Stimulated activated CD8-positive, alpha-beta memory T cell treated with anti-CD3 and anti-CD28 coated beads, Interleukin-4, amount 100 ng/mL, for 24 hours (primary cell): ENCODE results near the gene CCR5AS.
"Not testable (repeated sequence)": the region's sequence is repeated elsewhere in the genome, so short reads cannot be mapped to it uniquely, and the experiment has no call there.

Source experiments
- DNase-seq: peaks from one replicate; pipeline ENCODE4 v3.0.0-alpha.2; 2020; ENCODE audit warnings: low read depth

The CCR5AS gene

GRCh38 chr3:46356276-46356675, 50.6 kb downstream of the CCR5AS start:
- DNase-seq, result no peak

- DNase-seq, result no peak
Measured at GRCh38 chr3:46354984-46355383, 51.9 kb downstream of the CCR5AS start.

- DNase-seq, result no peak
Measured at GRCh38 chr3:46354478-46354877, 52.4 kb downstream of the CCR5AS start.

GRCh38 chr3:46353647-46354410, 53.0 kb downstream of the CCR5AS start, which contains the start of gene CCR2:
TSS of gene CCR2 (plus strand) at chr3:46354111. CDS start at chr3:46357528, 3,417 bp downstream.
- DNase-seq, result no peak

GRCh38 chr3:46353090-46353489, 53.8 kb downstream of the CCR5AS start:
- DNase-seq, result no peak

- no peak for DNase-seq
Measured at GRCh38 chr3:46351646-46352045, 55.2 kb downstream of the CCR5AS start.

GRCh38 chr3:46350262-46350565, 56.7 kb downstream of the CCR5AS start:
- DNase-seq, result no peak

GRCh38 chr3:46349484-46350261, 57.2 kb downstream of the CCR5AS start:
- no peak for DNase-seq

- DNase-seq, result no peak
Measured at GRCh38 chr3:46348823-46349482, 57.9 kb downstream of the CCR5AS start.

GRCh38 chr3:46344476-46344875, 62.4 kb downstream of the CCR5AS start:
- DNase-seq, result no peak

- DNase-seq, result no peak
Measured at GRCh38 chr3:46338840-46339239, 68.0 kb downstream of the CCR5AS start.

GRCh38 chr3:46337911-46338310, 69.0 kb downstream of the CCR5AS start:
- no peak for DNase-seq

- DNase-seq, result no peak
Measured at GRCh38 chr3:46335541-46335940, 71.3 kb downstream of the CCR5AS start.

- no peak for DNase-seq
Measured at GRCh38 chr3:46334741-46335478, 72.0 kb downstream of the CCR5AS start.

- DNase-seq, result not testable (repeated sequence)
Measured at GRCh38 chr3:46330676-46331075, 76.2 kb downstream of the CCR5AS start.

GRCh38 chr3:46325645-46326300, 81.1 kb downstream of the CCR5AS start:
- DNase-seq, result no peak

- DNase-seq, result no peak
Measured at GRCh38 chr3:46324036-46324435, 82.8 kb downstream of the CCR5AS start.

GRCh38 chr3:46321461-46322104, 85.3 kb downstream of the CCR5AS start:
- DNase-seq, result no peak

GRCh38 chr3:46318207-46318927, 88.5 kb downstream of the CCR5AS start:
- no peak for DNase-seq

GRCh38 chr3:46316206-46316605, 90.7 kb downstream of the CCR5AS start:
- DNase-seq, result no peak

- no peak for DNase-seq
Measured at GRCh38 chr3:46314517-46314916, 92.3 kb downstream of the CCR5AS start.
